GM12878 (cell line): Measurements from ENCODE around the gene LEFTY1. TPM values are rescaled to one million over a fixed set of nuclear protein-coding genes. Genes with fewer than 3 reads are reported as not detected.
A peak's percentile ranks its signal among the peaks of the same experiment; 100 is the strongest.

Source experiments
- ATAC-seq: fragments of 200-7000 bp; cut with Tn5 transposase; 3 replicates; pipeline ENCODE4 v1.9.1; 2020; ENCODE audit warnings: mild to moderate bottlenecking, moderate library complexity
- BruUV-seq: library from RNA; stranded (reverse); fragments of 400-500 nt; replicated peaks from 2 replicates; lab custom pipeline; 2021; lab: Mats Ljungman, UMichigan
- CTCF ChIA-PET: fragments of 300-600 bp; sonication (Branson Sonifier 250); formaldehyde crosslinking; extraction: SDS; loops from one replicate; lab custom pipeline; 2021; ENCODE audit warnings: inconsistent platforms; lab: Yijun Ruan, JAX
- POLR2A ChIA-PET: fragments of 350-600 bp; formaldehyde crosslinking; extraction: SDS; loops from one replicate; lab custom pipeline; 2021; ENCODE audit warnings: inconsistent platforms; lab: Charles Lee
- RAD21 ChIA-PET: fragments of 300-600 bp; sonication (Branson Sonifier 250); formaldehyde crosslinking; loops from one replicate; lab custom pipeline; 2023; ENCODE audit warnings: antibody characterized with exemption; ENCODE audit not compliant: unreplicated experiment; lab: Charles Lee
- SMC1A ChIA-PET: fragments of 300-600 bp; sonication (Branson Sonifier 250); formaldehyde crosslinking; loops from one replicate; lab custom pipeline; 2023; ENCODE audit not compliant: unreplicated experiment, uncharacterized antibody; lab: Charles Lee
- DNase-seq: peaks from one replicate; pipeline ENCODE4 v3.0.0-alpha.2; 2011; ENCODE audit warnings: low read depth, low spot score
- FAIRE-seq: peaks from 3 replicates; lab custom pipeline; 2011; peaks lifted over from hg19 to GRCh38; lab: Jason Lieb, UNC
- H2AFZ ChIP-seq: 2 replicates; pipeline ENCODE4 v1.6.0; 2011; ENCODE audit warnings: low read depth, low read length, control low read depth; ENCODE audit not compliant: control insufficient read depth
- H3K27ac ChIP-seq: 2 replicates; pipeline ENCODE4 v1.5.1; 2011; ENCODE audit warnings: control low read depth; ENCODE audit not compliant: control insufficient read depth, insufficient read depth
- H3K27me3 ChIP-seq, 2 experiments: replicated peaks in 1 of 2; 2 replicates each; pipeline versions ENCODE4 v1.6.0 to v1.6.1; 2011; ENCODE audit warnings: low read length in 1 of 2; ENCODE audit not compliant: control insufficient read depth in 2 of 2, insufficient read depth in 2 of 2
- H3K36me3 ChIP-seq, 2 experiments: 2 replicates each; pipeline ENCODE4 v1.5.1; 2011; ENCODE audit warnings: low read length in 1 of 2; ENCODE audit not compliant: control insufficient read depth in 2 of 2, insufficient read depth in 2 of 2
- H3K4me1 ChIP-seq: 2 replicates; pipeline ENCODE4 v1.6.1; 2011; ENCODE audit warnings: mild to moderate bottlenecking, low read length, moderate library complexity, mixed read lengths; ENCODE audit not compliant: control insufficient read depth, insufficient read depth
- H3K4me2 ChIP-seq: 2 replicates; pipeline ENCODE4 v1.6.0; 2011; ENCODE audit warnings: control low read depth; ENCODE audit not compliant: control insufficient read depth, insufficient read depth
- H3K4me3 ChIP-seq: fragments of 200-600 bp; sonication (generic); 2 replicates; pipeline ENCODE4 v1.5.1; 2016
- H3K79me2 ChIP-seq: 2 replicates; pipeline ENCODE4 v1.6.0; 2011; ENCODE audit warnings: low read length; ENCODE audit not compliant: control insufficient read depth, insufficient read depth
- H3K9ac ChIP-seq: 2 replicates; pipeline ENCODE4 v1.8.0; 2011; ENCODE audit warnings: low read length, control low read depth, mixed read lengths; ENCODE audit not compliant: control insufficient read depth, insufficient read depth
- H3K9me3 ChIP-seq: replicated peaks from 3 replicates; pipeline ENCODE4 v1.5.1; 2011; ENCODE audit warnings: mild to moderate bottlenecking, low read length; ENCODE audit not compliant: control insufficient read depth, insufficient read depth
- H4K20me1 ChIP-seq: 2 replicates; pipeline ENCODE4 v1.6.0; 2011; ENCODE audit not compliant: control insufficient read depth, insufficient read depth
- BACH1 ChIP-seq: fragments of 450-650 bp; IDR thresholded peaks from 2 replicates; pipeline ENCODE4 v1.6.1; 2017; ENCODE audit warnings: mild to moderate bottlenecking, borderline replicate concordance
- CEBPB ChIP-seq, 2 experiments: fragments of 150-350 bp in 1 of 2; IDR thresholded peaks; 2 replicates each; pipeline ENCODE4 v1.6.1; 2012 to 2014; ENCODE audit warnings: low read depth in 2 of 2, low read length in 2 of 2, borderline replicate concordance in 1 of 2, inconsistent platforms in 1 of 2
- EZH2 ChIP-seq: IDR thresholded peaks from 2 replicates; pipeline ENCODE4 v1.6.1; 2012; ENCODE audit warnings: low read depth, mild to moderate bottlenecking, control low read depth, inconsistent platforms, low read length, borderline replicate concordance; ENCODE audit not compliant: control insufficient read depth
- HDAC6 ChIP-seq: fragments of 200-600 bp; sonication (generic); IDR thresholded peaks from one replicate; pipeline ENCODE4 v1.8.0; 2017; ENCODE audit warnings: antibody characterized with exemption; ENCODE audit not compliant: unreplicated experiment
- NFXL1 ChIP-seq: fragments of 450-650 bp; IDR thresholded peaks from 2 replicates; pipeline ENCODE4 v1.6.1; 2017; ENCODE audit warnings: antibody characterized with exemption, mild to moderate bottlenecking, borderline replicate concordance
- PBX3 ChIP-seq: IDR thresholded peaks from 2 replicates; pipeline ENCODE4 v1.6.1; 2011; ENCODE audit warnings: mild to moderate bottlenecking, low read depth, low read length, moderate library complexity; ENCODE audit not compliant: insufficient replicate concordance
- POLR2AphosphoS5 ChIP-seq: IDR thresholded peaks from 2 replicates; pipeline ENCODE4 v1.6.1; 2011; ENCODE audit warnings: mild to moderate bottlenecking, low read length, inconsistent platforms
- RUNX3 ChIP-seq: IDR thresholded peaks from 2 replicates; pipeline ENCODE4 v1.6.1; 2012; ENCODE audit warnings: low read length, inconsistent platforms
- SMAD1 ChIP-seq: fragments of 450-650 bp; IDR thresholded peaks from 2 replicates; pipeline ENCODE4 v1.6.1; 2018; ENCODE audit warnings: mild to moderate bottlenecking, low read depth; ENCODE audit not compliant: partially characterized antibody
- SRF ChIP-seq, 2 experiments: IDR thresholded peaks; 2 replicates each; pipeline ENCODE4 v1.6.1; 2011; ENCODE audit warnings: low read depth in 2 of 2, low read length in 2 of 2, mild to moderate bottlenecking in 1 of 2, moderate library complexity in 1 of 2
- SUZ12 ChIP-seq: fragments of 200-600 bp; sonication (generic); IDR thresholded peaks from one replicate; pipeline ENCODE4 v1.6.1; 2018; ENCODE audit warnings: antibody characterized with exemption, mild to moderate bottlenecking; ENCODE audit not compliant: unreplicated experiment
- USF1 ChIP-seq: IDR thresholded peaks from 2 replicates; pipeline ENCODE4 v1.6.1; 2011; ENCODE audit warnings: borderline replicate concordance, low read depth, mild to moderate bottlenecking, moderate library complexity, mixed read lengths, low read length; ENCODE audit not compliant: insufficient read depth; ENCODE audit errors: extremely low read length
- YY1 ChIP-seq: IDR thresholded peaks from 2 replicates; pipeline ENCODE4 v1.6.1; 2011; ENCODE audit warnings: low read depth, mild to moderate bottlenecking, low read length
- ZNF217 ChIP-seq: fragments of 450-650 bp; IDR thresholded peaks from 2 replicates; pipeline ENCODE4 v1.6.1; 2017; ENCODE audit warnings: antibody characterized with exemption, mild to moderate bottlenecking
- WGBS: methylation state at CpG from one replicate; pipeline ENCODE4 v1.1.6; 2016; ENCODE audit warnings: low lambda C conversion rate; ENCODE audit not compliant: insufficient replicate concordance, insufficient coverage; ENCODE audit errors: missing lambda C conversion rate; 5-methylcytosine and 5-hydroxymethylcytosine counted together
- in situ Hi-C: fragments of 300-500 bp; cut with MboI; formaldehyde crosslinking; loops from 9 replicates; pipeline ENCODE4 v1.14.3; 2018; ENCODE audit warnings: mixed read lengths
- intact Hi-C: fragments of 100-400 bp; cut with micrococcal nuclease; formaldehyde crosslinking; loops from one replicate; pipeline ENCODE4 v1.14.2; 2022; ENCODE audit not compliant: unreplicated experiment
- polyA plus RNA-seq, 11 experiments: library from polyadenylated mRNA; depleted of rRNA in 4 of 11; unstranded in 6 of 11; stranded (reverse) in 5 of 11; fragments of >200 nt; fragmentation: Nextera tagmentation in 4 of 11; fragmentation: Illumina TruSeq in 1 of 11; extraction: Ambion mirVana in 4 of 11; extraction: Trizol in 1 of 11; gene quantifications; 1 replicate in 1 of 11; 2 replicates in 10 of 11; pipeline versions ENCODE4 v1.2.1 to v1.2.3, GENCODE V29; 2011 to 2016; ENCODE audit warnings: inconsistent platforms in 2 of 11, missing spikeins in 2 of 11, low read depth in 1 of 11
- total RNA-seq, 4 experiments: library from RNA; depleted of rRNA in 3 of 4; stranded (reverse); fragments of >200 nt in 3 of 4; fragmentation: Illumina TruSeq in 1 of 4; extraction: Trizol in 1 of 4; gene quantifications; 2 replicates each; pipeline versions ENCODE4 v1.2.1 to v1.2.3, GENCODE V29; 2013 to 2021

The LEFTY1 gene
- total and polyA plus RNA-seq, 10 of the 15 experiments (the other 5 are each of a cell fraction or from before 2014, with no cell fraction given): 0.06 TPM; not detected in 8

GRCh38 chr1:225917536-225917935 lies 28.6 kb upstream of the LEFTY1 start:
- ChIA-PET POLR2A (interaction anchor here (0.5 kb wide), 1 partner anchor 247 kb away, joined by 5 read pairs; no protein-coding TSS in a partner anchor), SMC1A (no interaction called here), CTCF (no interaction called here), RAD21 (no interaction called here)
- ATAC-seq: peak; percentile 10; the same call in 1 of the 3 replicates
- H3K9ac ChIP-seq: no peak overlapping the region
- peaks cover 2% of the 10 kb centered on the region for H3K79me2 ChIP-seq
- no TSS peak for BruUV-seq
- 59% methylated on average over 5 of the region's 5 CpGs for WGBS
- H3K4me1 ChIP-seq: peaks cover 6% of the 10 kb centered on the region
- FAIRE-seq: no peak
- TF ChIP-seq BACH1 (0 out of 2 replicates have a peak, but pooled peaks have one; percentile 31), CEBPB (IDR thresholded peaks at IDR 0.05; ENCODE audit: borderline replicate concordance in 1 of 2, low read depth in 2 of 2, low read length in 2 of 2) (no peak), YY1 (no peak), ZNF217 (no peak)
- intact Hi-C loops: no loop called here
- in situ Hi-C loops: no loop called here
- no peak overlapping the region for H3K4me2 ChIP-seq
- no peak overlapping the region for H3K4me3 ChIP-seq
- H4K20me1 ChIP-seq: no peaks in the 10 kb centered on the region
- no peak for DNase-seq
- H3K27me3 ChIP-seq: no peaks in the 10 kb centered on the region
- no peak overlapping the region for H3K27ac ChIP-seq
- H2AFZ ChIP-seq: no peak overlapping the region
- no peaks in the 10 kb centered on the region for H3K9me3 ChIP-seq
- H3K36me3 ChIP-seq: peaks cover 3 to 10% of the 10 kb centered on the region in 2 experiments

- Histone ChIP-seq H2AFZ (no peak overlapping the region), H3K9me3 (no peaks in the 10 kb centered on the region), H3K9ac (no peak overlapping the region), H4K20me1 (no peaks in the 10 kb centered on the region), H3K4me3 (no peak overlapping the region), H3K27me3 (no peaks in the 10 kb centered on the region), H3K4me2 (no peak overlapping the region), H3K27ac (no peak overlapping the region), H3K36me3 (peaks cover 3 to 10% of the 10 kb centered on the region in 2 experiments), H3K4me1 (peaks cover 4% of the 10 kb centered on the region), H3K79me2 (no peaks in the 10 kb centered on the region)
- ChIA-PET SMC1A (no interaction called here), POLR2A (no interaction called here), RAD21 (no interaction called here), CTCF (no interaction called here)
- in situ Hi-C loops (no loop called here), intact Hi-C loops (no loop called here)
- BruUV-seq: no TSS peak
- ATAC-seq (no peak), FAIRE-seq (no peak), DNase-seq (no peak)
- WGBS: 100% methylated on average over 3 of the region's 3 CpGs
- TF ChIP-seq HDAC6: no peak
- no peak for TF ChIP-seq SMAD1
- no peak for TF ChIP-seq SUZ12
- TF ChIP-seq RUNX3: no peak
- TF ChIP-seq EZH2: no peak
- no peak for TF ChIP-seq NFXL1
- no peak for TF ChIP-seq POLR2AphosphoS5
- no peak for TF ChIP-seq PBX3
- TF ChIP-seq USF1: no peak
- TF ChIP-seq SRF (IDR thresholded peaks at IDR 0.05; ENCODE audit: low read depth in 2 of 2, low read length in 2 of 2): no peak
Observed at GRCh38 chr1:225917101-225917500, 28.2 kb upstream of the LEFTY1 start.
